Smooth muscle cell (in vitro differentiated cells): Measurements from ENCODE around the gene TMPRSS7. TPM values are rescaled to one million over a fixed set of nuclear protein-coding genes. Genes with fewer than 3 reads are reported as not detected.
A peak's percentile ranks its signal among the peaks of the same experiment; 100 is the strongest.

ENCODE experiments used
- DNase-seq: peaks from one replicate; lab custom pipeline; 2025; ENCODE audit not compliant: unreplicated experiment; lab: John Stamatoyannopoulos, UW
- H2AFZ ChIP-seq: fragments of 200-600 bp; sonication (generic); 2 replicates; pipeline ENCODE4 v1.6.0; 2016; ENCODE audit warnings: antibody characterized with exemption, low read depth, mild to moderate bottlenecking
- H3F3A ChIP-seq: fragments of 200-600 bp; sonication (generic); 2 replicates; pipeline ENCODE4 v1.6.0; 2017; ENCODE audit warnings: antibody characterized with exemption, low read depth
- H3K27ac ChIP-seq: fragments of 200-600 bp; sonication (generic); 2 replicates; pipeline ENCODE4 v1.5.1; 2016; ENCODE audit warnings: low read depth, mild to moderate bottlenecking
- H3K27me3 ChIP-seq: fragments of 200-600 bp; sonication (generic); 2 replicates; pipeline ENCODE4 v1.6.1; 2016; ENCODE audit warnings: low read depth, mild to moderate bottlenecking
- H3K36me3 ChIP-seq: fragments of 200-600 bp; sonication (generic); 2 replicates; pipeline ENCODE4 v1.5.1; 2016; ENCODE audit warnings: low read depth
- H3K4me1 ChIP-seq: fragments of 200-600 bp; sonication (generic); 2 replicates; pipeline ENCODE4 v1.5.1; 2016; ENCODE audit warnings: low read depth
- H3K4me2 ChIP-seq: fragments of 200-600 bp; sonication (generic); 2 replicates; pipeline ENCODE4 v1.6.0; 2016; ENCODE audit warnings: mild to moderate bottlenecking
- H3K4me3 ChIP-seq: fragments of 200-600 bp; sonication (generic); 2 replicates; pipeline ENCODE4 v1.5.1; 2016; ENCODE audit warnings: mild to moderate bottlenecking
- H3K79me2 ChIP-seq: fragments of 200-600 bp; sonication (generic); 2 replicates; pipeline ENCODE4 v1.6.0; 2016; ENCODE audit warnings: low read depth, mild to moderate bottlenecking
- H3K9ac ChIP-seq: fragments of 200-600 bp; sonication (generic); 2 replicates; pipeline ENCODE4 v1.6.0; 2016; ENCODE audit warnings: low read depth
- H3K9me3 ChIP-seq: fragments of 200-600 bp; sonication (generic); replicated peaks from 2 replicates; pipeline ENCODE4 v1.5.1; 2016; ENCODE audit warnings: low read depth
- H4K20me1 ChIP-seq: fragments of 200-600 bp; sonication (generic); 2 replicates; pipeline ENCODE4 v1.6.0; 2016; ENCODE audit warnings: low read depth
- CTCF ChIP-seq: fragments of 200-600 bp; sonication (generic); IDR thresholded peaks from 2 replicates; pipeline ENCODE4 v1.5.1; 2017; ENCODE audit warnings: borderline replicate concordance, mild to moderate bottlenecking, antibody characterized with exemption; ENCODE audit not compliant: insufficient read depth, poor library complexity, severe bottlenecking
- WGBS: methylation state at CpG from one replicate; pipeline ENCODE4 v1.1.7; 2016; ENCODE audit warnings: low lambda C conversion rate; 5-methylcytosine and 5-hydroxymethylcytosine counted together
- polyA plus RNA-seq: library from polyadenylated mRNA; unstranded; fragments of >200 nt; fragmentation: Nextera tagmentation; extraction: Ambion mirVana; gene quantifications from 2 replicates; pipeline ENCODE4 v1.2.1, GENCODE V29; 2016
- total RNA-seq: library from RNA; depleted of rRNA; stranded (reverse); fragments of >200 nt; gene quantifications from 2 replicates; pipeline ENCODE4 v1.2.3, GENCODE V29; 2014

Gene TMPRSS7
- total and polyA plus RNA-seq, 2 experiments from 2014 or later = not detected

DNA sequence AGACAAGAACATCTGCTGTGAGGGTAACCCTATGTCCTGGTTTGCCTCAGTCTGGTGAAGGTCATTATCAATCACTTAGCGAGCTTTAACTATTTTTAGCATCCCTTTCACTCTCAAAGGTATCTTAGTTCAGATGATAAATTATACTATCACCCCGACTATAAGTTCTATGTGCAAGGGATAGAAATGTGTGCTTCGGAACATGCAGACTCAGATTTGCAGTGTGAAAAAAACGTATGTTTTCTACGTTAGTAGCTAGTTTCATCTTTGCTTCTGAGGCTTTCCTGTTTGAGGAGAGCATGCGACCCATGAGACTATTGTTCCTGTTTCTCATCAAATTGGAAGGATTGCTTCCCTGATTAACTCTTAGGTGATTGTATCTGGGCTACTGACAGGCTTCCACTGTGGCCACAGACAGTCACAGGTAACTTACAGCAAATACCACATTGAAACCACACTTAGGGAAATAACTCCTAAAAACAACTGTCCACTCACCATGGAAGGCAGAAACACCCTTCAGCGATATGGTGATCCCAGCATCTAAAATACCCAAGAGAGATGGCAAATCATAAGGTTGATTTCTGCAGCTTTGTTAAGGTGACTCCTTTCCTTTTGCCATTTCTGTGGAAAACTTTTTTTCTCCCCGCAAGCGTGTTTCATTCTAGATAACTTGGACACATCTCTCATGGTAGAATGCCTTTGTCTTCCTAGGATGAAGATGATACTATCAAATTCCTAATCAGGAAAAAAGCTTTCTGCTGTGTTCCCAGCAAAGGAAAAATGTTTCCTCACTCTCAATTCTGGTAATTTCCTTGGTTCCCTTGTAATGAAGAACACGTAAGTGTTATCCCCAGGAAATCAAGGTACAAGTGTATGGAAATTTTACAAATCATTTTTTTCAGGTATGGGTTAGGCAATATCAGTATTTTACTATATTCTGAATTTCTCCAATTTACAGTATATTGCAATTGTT is 93.3 kb downstream of the TMPRSS7 start:
- no peaks in the 10 kb centered on the region for H3K36me3 ChIP-seq
- no peak for DNase-seq

DNA sequence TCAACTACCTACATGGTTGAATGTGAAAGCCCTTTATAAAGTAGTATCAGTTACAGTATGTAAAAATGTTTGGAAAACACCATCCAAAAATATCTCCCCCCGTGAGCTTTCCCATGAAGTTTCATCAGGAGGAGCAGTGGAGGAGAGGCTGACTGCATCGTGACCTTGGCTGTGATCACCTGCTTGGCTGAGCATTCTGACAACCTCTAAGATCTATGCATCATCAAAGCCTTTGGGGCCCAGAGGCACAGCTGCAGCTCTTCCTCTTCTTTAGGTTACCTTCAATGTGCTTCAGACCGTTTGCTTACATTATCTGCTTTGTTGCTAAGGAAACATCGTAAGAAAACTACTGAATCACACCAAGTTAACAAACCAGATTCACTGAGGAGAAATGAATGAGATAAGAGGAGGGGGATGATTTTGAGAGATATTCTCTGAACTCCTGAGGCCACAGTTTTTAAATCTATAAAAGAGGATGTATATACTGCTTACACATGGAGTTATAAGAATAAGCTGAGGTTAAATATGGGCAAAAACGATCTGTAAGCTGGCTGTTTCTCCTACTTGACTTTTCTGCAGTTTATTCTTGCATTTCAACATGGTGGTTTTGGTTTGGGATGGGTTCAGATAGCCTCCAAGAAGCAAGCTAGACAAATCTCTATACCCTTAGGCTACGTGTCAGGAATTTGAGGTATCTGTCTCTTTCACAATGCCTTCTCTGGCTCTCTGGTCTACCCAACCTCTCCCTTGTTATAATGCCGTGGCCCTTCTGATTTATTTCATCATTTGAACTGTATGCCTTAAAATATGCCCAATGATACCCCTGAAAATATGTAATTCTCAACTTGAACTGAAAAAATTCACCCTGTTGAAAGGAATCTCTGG is 94.5 kb downstream of the TMPRSS7 start:
- no peak for DNase-seq
- WGBS = 48% methylated on average over 7 of the region's 7 CpGs
- H3K27ac ChIP-seq = peak overlapping the region; percentile 35
- no peaks in the 10 kb centered on the region for H3F3A ChIP-seq
- H3K79me2 ChIP-seq = no peaks in the 10 kb centered on the region
- no peaks in the 10 kb centered on the region for H3K36me3 ChIP-seq
- H3K9ac ChIP-seq = no peak overlapping the region
- H2AFZ ChIP-seq = no peak overlapping the region
- H3K9me3 ChIP-seq = no peaks in the 10 kb centered on the region
- no peaks in the 10 kb centered on the region for H3K27me3 ChIP-seq
- H3K4me1 ChIP-seq = peaks cover 29% of the 10 kb centered on the region
- no peak for TF ChIP-seq CTCF
- H4K20me1 ChIP-seq = no peaks in the 10 kb centered on the region
- no peak overlapping the region for H3K4me2 ChIP-seq
- no peak overlapping the region for H3K4me3 ChIP-seq

More for the DNA sequence above, 93.3 kb downstream of the TMPRSS7 start:
- H3F3A ChIP-seq = no peaks in the 10 kb centered on the region
- no peak overlapping the region for H3K9ac ChIP-seq
- H3K4me1 ChIP-seq = peaks cover 29% of the 10 kb centered on the region
- H3K27ac ChIP-seq = no peak overlapping the region
- H3K4me2 ChIP-seq = no peak overlapping the region
- no peaks in the 10 kb centered on the region for H4K20me1 ChIP-seq
- no peaks in the 10 kb centered on the region for H3K79me2 ChIP-seq
- 81% methylated on average over 10 of the region's 10 CpGs for WGBS
- TF ChIP-seq CTCF = no peak
- no peak overlapping the region for H2AFZ ChIP-seq
- H3K9me3 ChIP-seq = no peaks in the 10 kb centered on the region
- H3K4me3 ChIP-seq = no peak overlapping the region
- no peaks in the 10 kb centered on the region for H3K27me3 ChIP-seq

DNA sequence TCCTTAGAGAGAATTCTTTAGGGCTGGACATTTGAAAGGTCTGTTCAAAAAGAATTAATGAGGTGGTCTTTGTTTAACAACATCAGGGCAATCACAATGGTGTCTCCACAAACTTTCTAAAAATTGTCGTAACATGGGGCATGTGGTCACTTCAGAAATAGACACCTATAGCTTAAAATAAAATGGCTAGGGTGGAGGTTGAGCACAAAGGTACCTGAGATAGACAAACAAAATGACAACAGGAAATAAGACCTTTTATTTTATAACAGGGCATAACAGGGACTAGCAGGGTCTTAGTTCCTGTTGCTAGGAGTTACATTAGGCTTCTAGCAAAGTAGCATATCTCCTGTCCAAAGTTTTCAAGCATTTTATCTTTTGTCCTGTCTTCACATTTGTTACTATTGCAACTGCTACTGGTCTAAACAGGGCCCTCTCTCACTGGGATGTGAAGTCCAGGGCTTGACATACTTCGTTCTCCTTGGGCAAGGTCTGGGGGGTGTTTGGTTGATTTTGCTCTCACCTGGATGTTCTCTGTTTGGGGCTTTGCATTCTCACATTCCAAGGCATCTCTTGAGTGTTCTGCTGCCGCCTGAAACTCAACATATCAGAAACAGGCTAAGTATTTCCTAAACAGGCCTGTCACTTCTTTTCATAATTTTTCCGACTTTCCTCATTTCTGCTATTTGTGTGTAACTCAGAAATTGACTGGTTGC is 95.5 kb downstream of the TMPRSS7 start:
- H3K27ac ChIP-seq = no peak overlapping the region
- no peak overlapping the region for H3K4me3 ChIP-seq
- no peak overlapping the region for H2AFZ ChIP-seq
- no peaks in the 10 kb centered on the region for H3F3A ChIP-seq
- peaks cover 28% of the 10 kb centered on the region for H3K4me1 ChIP-seq
- TF ChIP-seq CTCF = no peak
- H3K9ac ChIP-seq = no peak overlapping the region
- DNase-seq = no peak
- no peaks in the 10 kb centered on the region for H3K27me3 ChIP-seq
- H4K20me1 ChIP-seq = no peaks in the 10 kb centered on the region
- no peaks in the 10 kb centered on the region for H3K9me3 ChIP-seq
- no peaks in the 10 kb centered on the region for H3K79me2 ChIP-seq
- 92% methylated on average over 4 of the region's 4 CpGs for WGBS
- no peaks in the 10 kb centered on the region for H3K36me3 ChIP-seq
- no peak overlapping the region for H3K4me2 ChIP-seq
